ENCODE measurements around the gene ECM2.
"Not testable (repeated sequence)": the region's sequence is repeated elsewhere in the genome, so short reads cannot be mapped to it uniquely, and the experiment has no call there.

Gene ECM2

DNA sequence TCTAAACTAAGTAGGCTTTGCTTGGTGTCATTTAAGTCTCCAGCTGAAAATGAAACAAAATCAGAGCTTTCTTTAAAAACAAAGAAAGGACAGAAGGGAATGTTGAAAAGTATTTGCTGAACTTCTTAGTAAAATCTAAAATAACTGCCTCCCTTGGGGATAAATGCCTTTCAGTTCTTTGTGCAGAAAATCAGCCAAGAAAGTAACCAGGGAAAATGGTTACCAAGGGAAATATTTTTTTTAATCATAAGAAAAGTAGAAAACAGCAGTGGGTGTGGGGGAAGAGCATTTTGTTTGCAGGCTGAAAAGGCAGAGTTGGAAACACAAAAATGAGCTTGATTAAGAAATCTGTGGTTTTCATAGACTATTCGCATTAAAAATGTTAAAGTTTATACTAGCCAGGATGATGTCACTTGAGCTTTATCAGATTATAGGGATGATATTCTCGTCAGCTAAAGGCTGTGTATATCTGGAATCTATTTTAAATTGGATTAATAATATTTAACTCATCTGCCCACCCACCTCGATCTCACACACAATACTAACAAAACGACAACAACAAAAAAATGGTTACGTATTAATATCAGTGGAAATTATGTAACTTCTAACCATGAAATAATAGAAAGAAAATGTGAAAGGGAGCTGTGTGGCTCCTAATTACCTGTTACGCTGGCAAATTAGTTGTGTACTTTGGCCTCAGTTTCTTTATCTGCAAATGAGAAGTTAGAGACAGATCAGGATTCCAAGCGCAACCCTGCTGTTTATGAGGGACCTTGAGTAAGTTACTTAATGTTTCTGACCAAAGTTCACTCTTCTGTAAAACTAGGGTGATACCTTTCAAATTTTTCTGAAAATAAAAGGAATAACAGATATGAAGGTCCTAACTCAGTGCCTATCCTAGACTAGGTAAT lies at the start of gene ECM2:
ECM2 (minus strand) TSS at position 51 of the 911 bp plus-strand sequence. CDS start 13,124 bp downstream, outside the sequence.
- DNase-seq = no peak

DNA sequence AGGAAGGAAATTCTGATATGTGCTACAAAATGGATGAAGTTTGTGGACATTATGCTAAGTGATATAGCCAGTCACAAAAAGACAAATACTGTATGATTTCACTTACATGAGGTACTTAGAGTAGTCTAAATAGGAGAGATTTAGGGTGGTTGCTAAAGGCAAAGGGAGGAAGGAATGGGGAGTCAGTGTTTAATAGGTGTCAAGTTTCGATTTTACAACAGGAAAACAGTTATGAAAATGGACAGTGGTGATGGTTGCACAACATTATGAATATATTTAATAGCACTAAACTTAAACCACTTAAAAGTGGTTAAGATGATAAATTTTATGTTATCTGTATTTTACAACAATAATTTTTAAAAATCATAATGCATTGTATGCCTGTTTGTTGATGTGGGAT lies 40.4 kb upstream of the ECM2 start:
- no peak for DNase-seq

GRCh38 chr9:92573612-92574011 lies 37.8 kb upstream of the ECM2 start:
- DNase-seq = not testable (repeated sequence)

- DNase-seq = not testable (repeated sequence)
These were observed 36.1 kb upstream of the ECM2 start for GRCh38 chr9:92571871-92572270.

DNA sequence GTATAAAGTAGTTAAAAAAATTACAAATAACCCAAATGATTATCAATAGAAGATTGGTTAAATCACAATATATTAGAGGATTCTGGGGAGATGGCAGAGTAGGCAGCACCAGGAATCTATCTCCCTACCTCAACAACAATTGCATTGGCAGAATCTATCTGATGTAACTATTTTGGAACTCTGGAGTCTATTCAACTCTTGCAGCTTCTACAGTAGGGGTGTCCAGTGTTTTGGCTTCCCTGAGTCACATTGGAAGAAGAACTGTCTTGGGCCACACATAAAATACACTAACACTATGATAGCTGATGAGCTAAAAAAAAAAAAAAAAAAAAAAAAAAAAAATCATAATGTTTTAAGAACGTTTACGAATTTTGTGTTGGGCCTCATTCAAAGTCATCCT lies 29.2 kb upstream of the ECM2 start:
- DNase-seq = no peak

DNA sequence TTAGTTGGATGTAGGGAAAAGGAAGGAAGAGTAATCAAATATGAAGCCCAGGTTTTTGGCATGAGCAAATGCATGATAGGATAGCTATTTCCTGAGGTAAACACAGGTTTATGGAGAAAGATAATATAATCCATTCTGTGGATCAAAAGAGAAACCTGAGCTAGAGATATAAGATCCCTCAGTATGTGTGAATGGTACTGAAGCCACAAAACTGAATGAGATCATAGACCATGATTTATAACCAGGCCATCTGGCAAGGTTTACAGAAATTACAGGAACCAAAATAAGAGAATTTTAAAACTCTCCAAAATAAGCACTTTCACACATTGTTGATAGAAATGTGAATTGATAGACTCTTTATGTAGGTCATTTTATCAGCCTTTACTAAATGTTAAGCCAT lies 28.7 kb upstream of the ECM2 start:
- DNase-seq = no peak

DNA sequence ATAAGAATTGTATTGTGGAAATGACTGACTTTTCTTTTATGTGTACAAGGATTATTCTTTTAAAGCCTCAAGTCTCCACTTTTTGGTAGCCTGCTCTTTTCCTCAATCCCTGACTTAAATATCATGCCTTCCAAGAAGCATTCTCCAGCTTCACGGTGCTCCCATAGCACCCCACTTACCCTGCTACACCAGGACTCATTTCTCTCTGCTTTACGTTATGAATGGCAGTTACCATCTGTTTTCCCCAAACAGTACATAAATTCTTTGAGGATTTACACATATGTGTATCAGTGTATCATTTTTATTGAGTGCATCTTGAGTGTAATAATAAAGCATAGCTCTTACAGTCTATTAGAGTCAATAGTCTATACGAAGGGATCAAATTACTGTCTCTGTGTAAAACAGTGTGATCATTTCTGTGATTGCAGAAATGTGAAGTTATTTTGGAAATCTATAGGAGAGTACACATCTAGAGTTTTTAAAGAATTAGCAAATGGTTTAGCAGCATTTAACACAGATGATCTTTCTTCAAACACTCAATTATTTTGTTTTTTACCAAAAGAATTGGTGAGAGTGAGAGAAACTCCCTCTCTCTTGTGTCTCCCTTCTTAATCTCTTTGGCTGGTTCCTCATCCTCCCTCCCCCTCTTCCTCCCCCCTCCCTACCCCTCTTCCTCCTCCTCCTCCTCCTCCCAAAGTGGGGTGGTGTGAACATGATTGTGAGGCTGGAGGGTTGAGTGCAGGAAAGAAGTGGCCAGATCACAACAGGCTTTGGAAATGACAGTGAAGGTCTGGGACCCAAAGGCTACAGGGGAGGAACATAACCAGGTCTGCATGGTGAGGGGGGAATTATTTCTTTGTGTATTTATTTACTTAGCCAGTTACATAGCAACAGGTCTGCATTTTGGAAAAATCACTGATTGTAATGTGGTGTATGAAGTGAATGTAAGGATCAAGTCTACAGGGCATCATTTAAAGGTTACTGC lies 27.6 kb upstream of the ECM2 start:
- no peak for DNase-seq

- DNase-seq = no peak
These were observed 26.7 kb upstream of the ECM2 start for GRCh38 chr9:92562461-92562967.

DNA sequence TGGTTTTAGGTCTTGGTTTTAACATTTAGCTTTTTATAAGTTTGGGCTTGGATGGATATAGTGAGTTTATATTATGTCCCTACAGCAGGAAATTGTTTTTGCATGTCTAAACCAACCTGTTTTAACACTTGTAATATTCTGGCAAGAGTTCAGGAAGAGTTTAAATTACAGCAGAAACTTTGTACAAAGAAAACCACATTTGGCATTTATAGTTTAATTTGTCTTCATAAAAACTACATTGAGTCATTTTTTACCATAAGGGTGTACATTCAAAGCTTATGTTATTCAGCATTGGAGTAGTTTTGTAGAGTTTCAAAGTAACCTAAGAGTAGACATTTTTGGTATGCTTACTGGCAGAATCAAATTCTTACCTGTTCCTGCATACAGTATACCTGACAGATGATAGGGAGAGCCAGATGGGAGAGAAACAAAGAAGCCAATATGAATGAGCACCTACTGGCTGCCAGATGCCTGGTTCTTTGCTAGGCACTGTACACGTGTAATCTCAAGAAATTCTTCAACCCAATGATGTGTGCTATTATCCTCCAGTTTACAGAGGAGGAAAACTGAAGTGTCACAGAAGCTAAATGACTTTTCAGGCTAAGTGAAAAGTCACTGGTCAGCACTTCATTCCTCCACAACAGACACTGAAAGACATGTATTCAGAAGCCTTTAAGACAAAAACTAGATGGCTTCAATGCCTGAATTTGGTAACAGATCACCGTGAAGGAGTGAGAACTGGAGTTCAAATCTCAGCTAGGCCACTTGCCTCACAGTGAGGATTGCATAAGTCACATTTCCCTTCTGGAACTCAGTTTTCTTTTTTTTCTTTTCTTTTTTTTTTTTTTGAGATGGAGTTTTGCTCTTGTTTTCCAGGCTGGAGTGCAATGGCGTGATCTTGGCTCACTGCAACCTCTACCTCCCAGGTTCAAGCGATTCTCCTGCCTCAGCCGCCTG lies 25.9 kb upstream of the ECM2 start:
- DNase-seq = no peak

GRCh38 chr9:92558612-92559374 lies 23.0 kb upstream of the ECM2 start:
- no peak for DNase-seq

- DNase-seq = no peak
These were observed 15.0 kb upstream of the ECM2 start for GRCh38 chr9:92550765-92551164.

- no peak for DNase-seq
These were observed 11.6 kb upstream of the ECM2 start for GRCh38 chr9:92547356-92547755.

DNA sequence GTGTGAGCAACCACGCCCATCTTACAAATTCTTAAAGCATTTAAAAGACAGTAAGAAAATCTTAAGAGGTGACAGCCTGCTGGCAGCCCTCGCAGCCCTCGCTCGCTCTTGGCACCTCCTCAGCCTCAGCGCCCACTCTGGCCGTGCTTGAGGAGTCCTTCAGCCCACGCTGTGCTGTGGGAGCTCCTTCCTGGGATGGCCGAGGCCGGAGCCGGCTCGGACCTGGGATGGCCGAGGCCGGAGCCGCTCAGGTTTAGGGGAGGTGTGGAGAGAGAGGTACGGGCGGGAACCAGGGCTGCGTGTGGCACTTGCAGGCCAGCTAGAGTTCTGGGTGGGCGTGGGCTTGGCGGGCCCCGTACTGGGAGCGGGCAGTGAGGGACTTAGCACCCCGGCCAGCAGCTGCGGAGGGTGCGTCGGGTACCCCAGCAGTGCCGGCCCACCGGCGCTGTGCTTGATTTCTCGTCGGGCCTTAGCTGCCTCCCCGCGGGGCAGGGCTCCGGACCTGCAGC lies 9.3 kb upstream of the ECM2 start:
- no peak for DNase-seq

- no peak for DNase-seq
These were observed 8.2 kb upstream of the ECM2 start for GRCh38 chr9:92543972-92544371.

DNA sequence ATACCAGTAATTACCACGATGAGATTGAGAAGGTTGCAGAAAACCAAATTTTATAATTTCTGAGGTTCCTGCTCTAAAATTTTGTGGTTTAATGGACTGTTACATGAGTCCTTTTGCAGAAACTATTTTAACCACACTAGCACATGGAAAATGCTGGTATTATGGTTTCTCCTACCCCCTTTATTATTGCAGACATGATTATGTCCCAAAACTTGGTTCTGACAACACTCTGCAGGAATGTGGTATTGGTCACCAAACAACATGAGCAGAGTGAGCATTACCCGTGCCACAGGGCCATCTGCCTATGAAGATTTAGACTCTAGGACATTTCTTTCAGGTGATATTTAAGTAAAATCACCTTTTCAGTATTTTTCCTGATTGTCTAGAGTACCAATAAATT lies 2.8 kb upstream of the ECM2 start:
- no peak for DNase-seq

DNA sequence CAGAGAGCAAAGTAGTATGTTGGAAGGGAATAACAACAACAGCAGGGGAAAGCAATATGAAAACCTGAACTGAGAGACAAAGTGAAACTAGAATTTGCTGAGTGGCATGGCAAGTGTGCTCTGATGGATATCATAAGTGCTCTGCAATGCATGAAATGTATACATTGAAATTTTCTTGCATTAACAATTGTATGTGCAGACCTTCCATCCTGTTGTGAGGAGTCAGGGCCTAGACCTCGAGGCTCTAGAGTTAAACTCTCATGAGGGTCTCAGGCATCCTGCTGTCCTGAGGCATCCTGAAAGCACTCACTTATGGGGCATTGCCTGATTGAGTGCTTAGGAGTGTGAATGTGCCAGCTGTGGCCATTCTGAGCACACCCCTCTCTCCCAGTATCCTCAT lies 1.1 kb downstream of the ECM2 start:
- no peak for DNase-seq

DNA sequence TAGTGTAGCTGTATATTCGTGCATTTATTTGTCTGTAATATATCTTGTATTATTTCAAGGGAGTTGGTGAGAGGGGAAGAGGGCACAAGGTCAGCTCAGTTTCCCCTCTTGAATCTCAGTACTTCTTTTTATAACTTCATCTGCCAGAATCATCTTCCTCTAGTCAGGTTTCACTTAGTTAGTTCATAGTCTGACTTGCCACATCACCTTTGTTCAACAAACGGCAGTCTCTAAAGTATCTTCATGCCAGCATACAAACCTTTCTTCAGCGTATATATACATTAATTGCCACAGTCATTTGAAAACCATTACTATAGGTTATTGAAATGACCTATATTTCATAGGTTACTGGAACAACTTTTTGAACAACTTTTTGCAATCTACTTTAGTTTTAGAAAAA lies 1.6 kb downstream of the ECM2 start:
- DNase-seq = no peak

DNA sequence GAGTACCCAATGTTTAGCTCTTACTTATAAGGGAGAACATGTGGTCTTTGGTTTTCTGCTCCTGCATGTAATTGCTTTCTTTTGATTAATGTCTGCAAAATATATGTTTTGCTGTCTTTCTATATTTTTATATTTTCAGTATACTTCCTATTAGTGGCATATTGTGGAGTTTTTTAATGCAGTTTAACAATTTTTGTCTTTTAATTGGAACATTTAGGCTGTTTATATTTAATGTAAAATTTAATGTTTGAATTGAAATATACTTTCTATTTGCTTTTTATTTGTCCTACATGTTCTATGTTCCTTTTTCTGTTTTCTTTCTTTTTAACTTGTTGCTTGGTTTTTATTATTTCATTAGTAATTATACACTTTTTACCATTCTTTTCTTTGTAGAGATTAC lies 4.9 kb downstream of the ECM2 start:
- DNase-seq = no peak

DNA sequence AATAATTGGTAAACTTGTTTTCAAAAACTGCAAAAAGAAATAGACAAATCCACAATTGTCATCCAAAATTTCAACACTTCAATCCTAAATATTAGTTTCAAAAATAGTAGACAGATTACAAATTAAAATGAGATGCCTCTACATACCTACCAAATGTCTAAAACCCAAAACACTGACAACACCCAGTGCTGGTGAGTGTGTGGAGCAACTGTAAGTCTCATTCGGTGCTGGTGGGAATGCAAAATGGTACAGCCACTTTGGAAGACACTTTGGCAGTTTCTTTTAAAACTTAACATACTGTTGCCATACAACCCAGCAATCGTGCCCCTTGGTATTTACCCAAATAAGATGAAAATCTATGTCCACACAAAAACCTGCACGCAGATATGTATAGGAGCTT lies 6.7 kb downstream of the ECM2 start:
- no peak for DNase-seq

- no peak for DNase-seq
These were observed 7.3 kb downstream of the ECM2 start for GRCh38 chr9:92528522-92528849.

- DNase-seq = no peak
These were observed 7.8 kb downstream of the ECM2 start for GRCh38 chr9:92527832-92528521.
